ENCODE measurements around the gene MICU1. TPM values are rescaled to one million over a fixed set of nuclear protein-coding genes. Genes with fewer than 3 reads are reported as not detected.

Gene MICU1
- polyA plus RNA-seq, 1 of the 3 experiments (the other 2 are of a cell fraction), result 24.6 TPM

DNA sequence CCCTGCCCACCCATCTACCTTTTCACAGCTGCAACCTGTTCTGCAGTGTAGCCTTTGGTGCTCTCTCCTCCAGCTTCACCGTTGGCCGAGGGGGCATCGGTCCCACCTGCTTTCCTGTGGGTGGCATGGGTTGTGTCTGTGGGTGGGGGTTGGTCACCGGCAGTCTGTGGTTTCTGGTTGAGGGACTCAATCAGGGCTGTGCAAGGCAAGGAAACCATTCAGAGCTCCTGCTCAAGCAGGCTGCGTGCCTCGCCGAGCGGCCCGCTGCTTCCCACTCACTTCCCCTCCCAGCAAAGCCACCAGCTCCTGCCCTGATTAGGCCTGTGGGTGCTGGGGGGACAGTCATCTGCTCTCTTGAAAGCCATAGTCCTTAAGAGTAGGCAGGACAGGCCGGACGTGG, 280.9 kb downstream of the MICU1 start:
- H3K9me3 ChIP-seq, result no peaks in the 10 kb centered on the region
- TF ChIP-seq MXI1 (IDR thresholded peaks at IDR 0.05; ENCODE audit: low read depth, low read length) (no peak), JUND (IDR thresholded peaks at IDR 0.05) (no peak), TAF1 (IDR thresholded peaks at IDR 0.05; ENCODE audit: borderline replicate concordance, low read depth, low read length) (no peak), FOXM1 (IDR thresholded peaks at IDR 0.05; ENCODE audit: low read depth) (no peak), YY1 (IDR thresholded peaks at IDR 0.05; ENCODE audit: low read depth) (no peak), NRF1 (IDR thresholded peaks at IDR 0.05; ENCODE audit: low read depth, low read length) (no peak), GATA2 (CRISPR knock-in tag; IDR thresholded peaks at IDR 0.05) (no peak)
- TF ChIP-seq, protein P1, sequence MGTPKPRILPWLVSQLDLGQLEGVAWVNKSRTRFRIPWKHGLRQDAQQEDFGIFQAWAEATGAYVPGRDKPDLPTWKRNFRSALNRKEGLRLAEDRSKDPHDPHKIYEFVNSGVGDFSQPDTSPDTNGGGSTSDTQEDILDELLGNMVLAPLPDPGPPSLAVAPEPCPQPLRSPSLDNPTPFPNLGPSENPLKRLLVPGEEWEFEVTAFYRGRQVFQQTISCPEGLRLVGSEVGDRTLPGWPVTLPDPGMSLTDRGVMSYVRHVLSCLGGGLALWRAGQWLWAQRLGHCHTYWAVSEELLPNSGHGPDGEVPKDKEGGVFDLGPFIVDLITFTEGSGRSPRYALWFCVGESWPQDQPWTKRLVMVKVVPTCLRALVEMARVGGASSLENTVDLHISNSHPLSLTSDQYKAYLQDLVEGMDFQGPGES (IDR thresholded peaks at IDR 0.05; ENCODE audit: low read depth, low read length), result no peak
- TF ChIP-seq, protein P2, sequence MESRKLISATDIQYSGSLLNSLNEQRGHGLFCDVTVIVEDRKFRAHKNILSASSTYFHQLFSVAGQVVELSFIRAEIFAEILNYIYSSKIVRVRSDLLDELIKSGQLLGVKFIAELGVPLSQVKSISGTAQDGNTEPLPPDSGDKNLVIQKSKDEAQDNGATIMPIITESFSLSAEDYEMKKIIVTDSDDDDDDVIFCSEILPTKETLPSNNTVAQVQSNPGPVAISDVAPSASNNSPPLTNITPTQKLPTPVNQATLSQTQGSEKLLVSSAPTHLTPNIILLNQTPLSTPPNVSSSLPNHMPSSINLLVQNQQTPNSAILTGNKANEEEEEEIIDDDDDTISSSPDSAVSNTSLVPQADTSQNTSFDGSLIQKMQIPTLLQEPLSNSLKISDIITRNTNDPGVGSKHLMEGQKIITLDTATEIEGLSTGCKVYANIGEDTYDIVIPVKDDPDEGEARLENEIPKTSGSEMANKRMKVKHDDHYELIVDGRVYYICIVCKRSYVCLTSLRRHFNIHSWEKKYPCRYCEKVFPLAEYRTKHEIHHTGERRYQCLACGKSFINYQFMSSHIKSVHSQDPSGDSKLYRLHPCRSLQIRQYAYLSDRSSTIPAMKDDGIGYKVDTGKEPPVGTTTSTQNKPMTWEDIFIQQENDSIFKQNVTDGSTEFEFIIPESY (IDR thresholded peaks at IDR 0.05; ENCODE audit: borderline replicate concordance, low read depth), result no peak
- TF ChIP-seq, protein P3, sequence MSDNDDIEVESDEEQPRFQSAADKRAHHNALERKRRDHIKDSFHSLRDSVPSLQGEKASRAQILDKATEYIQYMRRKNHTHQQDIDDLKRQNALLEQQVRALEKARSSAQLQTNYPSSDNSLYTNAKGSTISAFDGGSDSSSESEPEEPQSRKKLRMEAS (IDR thresholded peaks at IDR 0.05; ENCODE audit: low read depth), result no peak
- no peak overlapping the region for H3K4me2 ChIP-seq
- H3K4me3 ChIP-seq (ENCODE audit: low read depth in 2 of 2, low read length in 1 of 2), result no peak overlapping the region
- H3K27me3 ChIP-seq (ENCODE audit: insufficient read depth), result no peaks in the 10 kb centered on the region
- no peaks in the 10 kb centered on the region for H3K4me1 ChIP-seq (ENCODE audit: control insufficient read depth in 1 of 2, insufficient read depth in 2 of 2, low read depth in 1 of 2, low read length in 1 of 2)
- no peak overlapping the region for H2AFZ ChIP-seq (ENCODE audit: low read depth)
- peaks cover 8 to 28% of the 10 kb centered on the region in 2 experiments for H3K36me3 ChIP-seq (replicated peaks in 1 of 2; ENCODE audit: control insufficient read depth in 1 of 2, insufficient read depth in 2 of 2, low read length in 1 of 2)
- H3K9me2 ChIP-seq, result no peaks in the 10 kb centered on the region
- no peaks in the 10 kb centered on the region for H4K20me1 ChIP-seq (ENCODE audit: insufficient read depth)
- no peak overlapping the region for H3K27ac ChIP-seq (ENCODE audit: low read depth in 2 of 2, low read length in 1 of 2)
- no peak overlapping the region for H3K9ac ChIP-seq
- H3K79me2 ChIP-seq (ENCODE audit: insufficient read depth), result peaks cover 43% of the 10 kb centered on the region
- CTCF ChIA-PET, result interaction anchor here (1.0 to 1.8 kb wide), 2 partner anchors 120 to 449 kb away, joined by 3 to 4 read pairs; no protein-coding TSS in a partner anchor
- 94% methylated on average over 8 of the region's 11 CpGs for WGBS (ENCODE audit: low lambda C conversion rate)
- no peak for DNase-seq
- peaks cover 3% of the 10 kb centered on the region for H3F3A ChIP-seq (replicated peaks; ENCODE audit: insufficient read depth)
- POLR2A ChIA-PET, result interaction anchor here (1.5 kb wide), 1 partner anchor 8 kb away, joined by 5 read pairs; no protein-coding TSS in a partner anchor

DNA sequence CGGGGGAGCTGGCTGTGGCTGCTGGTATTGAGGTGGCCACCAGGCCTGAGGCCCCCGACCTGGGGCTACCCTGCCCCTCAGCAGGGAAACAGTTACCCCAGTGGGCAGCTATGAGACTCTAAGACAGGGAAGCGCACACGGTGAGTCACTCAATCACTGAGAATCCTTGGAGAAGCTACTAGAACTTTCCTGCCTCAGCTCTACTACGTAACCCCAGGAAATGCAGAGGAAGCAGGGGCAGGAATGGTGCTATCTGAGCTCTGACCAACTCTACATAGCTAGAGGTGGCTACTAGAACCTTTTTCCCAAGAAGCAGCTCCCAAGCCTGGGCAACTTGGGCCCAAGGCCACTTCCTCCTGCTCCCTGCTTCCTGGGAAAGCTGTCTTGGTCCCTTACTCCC, 283.0 kb downstream of the MICU1 start:
- Histone ChIP-seq H3K4me3 (ENCODE audit: low read depth in 2 of 2, low read length in 1 of 2) (no peak overlapping the region), H3K9ac (no peak overlapping the region), H3F3A (replicated peaks; ENCODE audit: insufficient read depth) (peaks cover 10% of the 10 kb centered on the region), H3K9me2 (no peaks in the 10 kb centered on the region), H3K79me2 (ENCODE audit: insufficient read depth) (peaks cover 26% of the 10 kb centered on the region; the same call in 1 of the 2 replicates), H4K20me1 (ENCODE audit: insufficient read depth) (no peaks in the 10 kb centered on the region), H3K4me1 (ENCODE audit: control insufficient read depth in 1 of 2, insufficient read depth in 2 of 2, low read depth in 1 of 2, low read length in 1 of 2) (no peaks in the 10 kb centered on the region), H3K4me2 (no peak overlapping the region), H3K27ac (ENCODE audit: low read depth in 2 of 2, low read length in 1 of 2) (no peak overlapping the region), H3K36me3 (replicated peaks in 1 of 2; ENCODE audit: control insufficient read depth in 1 of 2, insufficient read depth in 2 of 2, low read length in 1 of 2) (peaks cover 24 to 25% of the 10 kb centered on the region in 2 experiments), H3K27me3 (ENCODE audit: insufficient read depth) (no peaks in the 10 kb centered on the region), H3K9me3 (no peaks in the 10 kb centered on the region), H2AFZ (ENCODE audit: low read depth) (no peak overlapping the region)
- POLR2A ChIA-PET, result interaction anchor here (1.2 kb wide), 2 partner anchors 45 to 70 kb away, joined by 3 to 4 read pairs; no protein-coding TSS in a partner anchor
- CTCF ChIA-PET, result interaction anchor here (0.8 to 9.7 kb wide), 6 partner anchors 8 to 718 kb away, joined by 3 to 86 read pairs (median 8); partner anchors contain the start of gene DNAJB12
- DNase-seq, result no peak
- 100% methylated on average over 2 of the region's 5 CpGs for WGBS (ENCODE audit: low lambda C conversion rate)
- TF ChIP-seq, protein P1 (IDR thresholded peaks at IDR 0.05; ENCODE audit: low read depth, low read length), result no peak
- no peak for TF ChIP-seq JUND (IDR thresholded peaks at IDR 0.05)
- TF ChIP-seq, protein P2 (IDR thresholded peaks at IDR 0.05; ENCODE audit: borderline replicate concordance, low read depth), result no peak
- TF ChIP-seq ELF1 (IDR thresholded peaks at IDR 0.05), result no peak
- no peak for TF ChIP-seq SIN3A (IDR thresholded peaks at IDR 0.05; ENCODE audit: borderline replicate concordance, low read depth, low read length)
- no peak for TF ChIP-seq TAF1 (IDR thresholded peaks at IDR 0.05; ENCODE audit: borderline replicate concordance, low read depth, low read length)
- TF ChIP-seq, protein P4, sequence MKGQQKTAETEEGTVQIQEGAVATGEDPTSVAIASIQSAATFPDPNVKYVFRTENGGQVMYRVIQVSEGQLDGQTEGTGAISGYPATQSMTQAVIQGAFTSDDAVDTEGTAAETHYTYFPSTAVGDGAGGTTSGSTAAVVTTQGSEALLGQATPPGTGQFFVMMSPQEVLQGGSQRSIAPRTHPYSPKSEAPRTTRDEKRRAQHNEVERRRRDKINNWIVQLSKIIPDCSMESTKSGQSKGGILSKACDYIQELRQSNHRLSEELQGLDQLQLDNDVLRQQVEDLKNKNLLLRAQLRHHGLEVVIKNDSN (IDR thresholded peaks at IDR 0.05; ENCODE audit: borderline replicate concordance, low read depth), result no peak
- TF ChIP-seq FOSL2 (IDR thresholded peaks at IDR 0.05; ENCODE audit: borderline replicate concordance, low read depth), result no peak
- no peak for TF ChIP-seq NFIC (IDR thresholded peaks at IDR 0.05; ENCODE audit: borderline replicate concordance)
- TF ChIP-seq, protein P5, sequence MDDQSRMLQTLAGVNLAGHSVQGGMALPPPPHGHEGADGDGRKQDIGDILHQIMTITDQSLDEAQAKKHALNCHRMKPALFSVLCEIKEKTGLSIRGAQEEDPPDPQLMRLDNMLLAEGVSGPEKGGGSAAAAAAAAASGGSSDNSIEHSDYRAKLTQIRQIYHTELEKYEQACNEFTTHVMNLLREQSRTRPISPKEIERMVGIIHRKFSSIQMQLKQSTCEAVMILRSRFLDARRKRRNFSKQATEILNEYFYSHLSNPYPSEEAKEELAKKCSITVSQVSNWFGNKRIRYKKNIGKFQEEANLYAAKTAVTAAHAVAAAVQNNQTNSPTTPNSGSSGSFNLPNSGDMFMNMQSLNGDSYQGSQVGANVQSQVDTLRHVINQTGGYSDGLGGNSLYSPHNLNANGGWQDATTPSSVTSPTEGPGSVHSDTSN (IDR thresholded peaks at IDR 0.05), result no peak
- TF ChIP-seq RFX5 (IDR thresholded peaks at IDR 0.05; ENCODE audit: low read length), result no peak
- no peak for TF ChIP-seq RXRA (IDR thresholded peaks at IDR 0.05; ENCODE audit: borderline replicate concordance, low read depth)
- no peak for TF ChIP-seq YY1 (IDR thresholded peaks at IDR 0.05; ENCODE audit: low read depth)
